GM19452 (cell line): ENCODE data around the gene AGFG2.

Experiments used
- ATAC-seq: cut with Tn5 transposase; IDR thresholded peaks from one replicate; pipeline ENCODE4 v1.9.1; 2021; ENCODE audit not compliant: unreplicated experiment

The AGFG2 gene

DNA sequence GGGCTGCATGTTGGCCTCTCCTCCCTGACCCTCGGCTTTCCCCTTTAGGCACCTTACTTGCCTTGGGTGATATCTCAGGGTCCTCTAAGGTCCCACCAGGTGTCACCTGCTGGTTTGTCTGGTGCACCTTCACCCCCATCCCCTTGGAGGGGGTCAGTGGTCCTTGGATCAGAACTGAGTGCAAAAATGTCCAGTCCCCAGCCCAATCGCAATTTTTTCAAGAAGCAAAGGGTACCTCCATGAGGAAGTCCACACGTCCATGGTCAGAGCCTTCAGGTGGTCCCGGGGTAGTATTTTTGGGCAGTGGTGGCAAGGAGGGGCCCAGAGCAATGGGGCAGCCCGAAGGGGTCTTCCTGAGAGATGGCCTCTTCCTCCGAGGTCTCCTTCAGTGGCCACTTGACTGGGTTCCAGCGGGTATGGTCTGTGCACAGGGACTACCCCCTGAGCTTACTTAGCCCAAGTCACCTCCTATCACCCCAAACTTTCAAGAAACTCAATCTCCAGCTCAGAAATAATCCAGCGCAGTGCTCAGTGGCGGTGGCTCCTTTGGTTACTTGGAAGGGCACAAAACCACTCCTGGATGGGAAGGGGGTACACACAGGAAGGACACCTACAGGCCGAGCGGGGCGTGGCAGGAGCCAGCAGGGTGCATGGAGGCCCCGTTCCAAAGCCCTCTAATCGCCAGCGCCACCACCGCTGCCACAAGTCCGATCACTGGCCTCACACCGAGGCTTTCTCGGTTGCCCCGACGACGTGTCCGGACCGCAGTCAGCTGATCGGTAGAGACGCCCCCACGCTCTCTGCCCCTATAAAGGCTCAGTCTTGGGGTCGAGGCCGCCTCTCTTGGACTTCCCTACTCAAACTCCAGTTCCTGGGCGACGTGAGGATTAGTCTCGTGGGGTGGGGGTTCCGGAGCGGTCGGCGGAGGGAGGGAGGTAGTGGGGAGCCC is 30.2 kb downstream of the AGFG2 start:
- no peak for ATAC-seq

GRCh38 chr7:100570954-100571828 is 32.2 kb downstream of the AGFG2 start:
- no peak for ATAC-seq

DNA sequence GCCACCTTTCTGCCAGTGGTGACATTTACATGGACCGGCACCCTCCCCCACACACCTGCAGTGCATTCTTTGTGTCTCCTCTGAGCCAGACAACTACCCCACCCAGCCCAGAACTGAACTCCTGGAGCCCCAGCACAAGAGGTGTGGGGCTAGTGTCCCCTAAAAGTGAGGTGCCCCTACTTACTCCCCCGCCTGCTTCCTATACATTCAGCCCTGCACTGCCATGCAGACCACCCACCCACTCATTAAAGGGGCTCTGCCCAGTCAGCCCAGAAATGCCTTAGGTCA is 32.8 kb downstream of the AGFG2 start:
- ATAC-seq: no peak

DNA sequence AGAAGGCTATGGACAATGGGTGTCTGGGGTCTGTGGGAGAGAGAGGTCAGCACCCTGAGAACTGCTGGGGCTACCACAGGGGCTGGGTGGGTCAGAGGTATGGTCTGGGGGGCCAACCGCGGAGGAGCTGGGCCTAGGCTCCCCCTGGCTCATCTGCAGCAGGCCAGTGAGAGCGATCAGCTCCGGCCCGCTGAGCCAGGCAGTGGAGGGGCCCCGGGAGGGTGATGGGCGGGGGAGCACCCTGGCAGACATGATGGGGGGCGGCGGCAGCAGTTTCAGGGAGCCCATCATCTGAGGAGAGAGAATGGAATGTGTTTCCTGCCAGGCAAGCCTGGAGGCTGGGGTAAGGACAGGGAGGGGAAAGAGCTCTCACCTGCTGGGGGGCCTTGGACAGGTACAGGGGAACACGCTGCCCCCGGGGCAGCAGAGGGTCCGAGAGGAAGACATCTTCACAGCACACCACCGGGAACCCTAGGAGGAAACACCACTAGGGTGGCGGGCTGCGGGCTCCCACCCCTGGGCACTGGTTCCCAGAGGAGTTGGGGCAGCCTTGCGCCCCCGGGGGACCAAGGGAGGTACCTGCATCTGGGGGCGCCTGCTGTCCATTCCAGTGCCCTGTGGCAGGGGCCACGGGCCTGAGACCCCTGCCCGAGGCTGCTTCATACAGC is 33.4 kb downstream of the AGFG2 start:
- no peak for ATAC-seq

GRCh38 chr7:100572949-100573675 is 34.1 kb downstream of the AGFG2 start:
- no peak for ATAC-seq

GRCh38 chr7:100573691-100574361 is 34.8 kb downstream of the AGFG2 start, which contains the start of gene SAP25:
Gene SAP25, minus strand, starts transcription at chr7:100573900. Its CDS starts 158 bp downstream, at chr7:100573742.
- no peak for ATAC-seq

DNA sequence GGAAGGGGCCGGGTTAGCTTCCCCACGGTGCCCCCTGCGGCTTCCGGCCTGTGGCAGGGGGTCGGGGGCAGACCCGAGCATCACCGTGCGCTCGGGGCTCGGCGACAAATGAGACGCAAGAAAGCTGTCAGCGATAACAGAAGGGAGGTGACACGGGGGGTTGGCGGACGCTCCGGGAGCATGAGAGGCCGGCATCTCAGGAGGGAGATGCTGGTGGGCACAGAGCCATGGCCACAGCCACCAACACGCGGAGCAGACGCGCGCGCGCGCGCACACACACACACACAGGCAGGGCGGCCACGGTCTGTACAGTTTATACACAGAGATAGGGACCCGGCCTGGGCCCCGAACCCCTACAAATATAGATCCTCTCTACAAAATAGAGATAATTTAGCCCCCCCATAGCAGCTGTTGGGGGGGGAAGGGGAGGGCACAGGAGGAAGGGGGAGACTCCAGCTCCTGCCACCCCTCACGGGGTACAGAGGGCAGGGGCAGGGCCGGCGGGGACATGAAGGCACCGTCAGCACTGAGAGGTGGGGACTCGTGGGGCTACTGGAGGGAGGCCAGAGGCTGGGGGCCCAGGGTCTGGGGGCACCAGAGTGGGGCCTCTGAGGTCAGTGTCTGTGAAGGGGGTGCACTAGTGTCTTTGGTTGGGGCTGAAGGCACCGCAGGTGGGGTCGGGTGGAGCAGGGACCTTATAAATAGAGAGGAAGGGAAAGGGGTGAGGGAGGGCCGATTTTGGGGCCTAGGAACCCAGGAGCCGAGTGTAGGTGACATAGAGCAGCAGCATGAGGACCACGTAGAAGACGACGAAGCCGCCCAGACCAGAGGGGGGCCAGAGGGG is 35.6 kb downstream of the AGFG2 start:
- no peak for ATAC-seq

DNA sequence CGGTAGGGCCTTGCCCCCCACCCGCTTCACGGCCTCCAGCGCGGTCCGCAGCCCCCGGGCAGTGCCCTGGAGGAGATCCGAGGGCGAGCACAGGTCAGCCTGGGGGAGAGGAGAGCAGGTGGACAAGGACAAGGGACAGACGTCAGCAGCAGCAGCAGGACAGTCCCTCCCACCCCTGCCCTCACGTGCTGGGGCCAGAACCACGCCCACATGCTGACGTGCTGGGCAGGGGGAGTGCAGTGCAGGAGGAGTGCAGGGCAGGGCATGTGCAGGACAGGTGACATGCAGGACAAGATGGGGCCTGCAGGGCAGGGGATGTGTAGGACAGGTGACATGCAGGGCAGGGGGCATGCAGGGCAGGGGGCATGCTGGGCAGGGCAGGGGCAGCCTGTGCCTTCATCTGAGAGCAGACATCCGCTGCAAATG is 36.2 kb downstream of the AGFG2 start:
- ATAC-seq: no peak

- no peak for ATAC-seq
These were observed 36.9 kb downstream of the AGFG2 start for GRCh38 chr7:100575746-100576383.

DNA sequence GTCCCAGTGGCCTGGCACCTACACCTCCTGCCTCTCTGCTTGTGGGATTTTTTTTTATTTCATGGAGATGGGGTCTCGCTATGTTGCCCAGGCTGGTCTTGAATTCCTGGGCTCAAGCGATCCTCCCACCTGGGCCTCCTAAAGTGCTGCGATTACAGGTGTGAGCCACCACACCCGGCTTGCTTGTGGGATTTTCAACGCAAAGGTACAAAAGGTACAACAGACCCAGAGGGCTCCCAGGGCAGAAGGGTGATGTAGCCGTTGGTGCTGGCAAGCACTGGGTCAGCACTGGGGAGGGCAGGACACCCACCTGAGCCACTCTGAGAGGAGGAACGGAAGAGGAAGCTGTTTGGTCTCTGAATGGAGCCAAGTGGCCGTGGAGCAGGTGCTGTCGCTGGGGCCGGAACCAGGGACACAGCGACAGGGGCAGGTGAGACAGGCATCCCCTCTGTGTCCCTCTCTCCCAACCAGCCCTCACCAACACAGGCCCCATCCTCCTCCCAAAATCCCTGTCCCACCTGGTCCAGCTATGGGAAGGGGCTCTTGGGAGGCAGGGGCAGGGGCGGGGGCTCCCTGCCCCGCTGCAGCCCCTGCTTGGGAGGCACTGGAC is 37.5 kb downstream of the AGFG2 start:
- ATAC-seq: no peak

DNA sequence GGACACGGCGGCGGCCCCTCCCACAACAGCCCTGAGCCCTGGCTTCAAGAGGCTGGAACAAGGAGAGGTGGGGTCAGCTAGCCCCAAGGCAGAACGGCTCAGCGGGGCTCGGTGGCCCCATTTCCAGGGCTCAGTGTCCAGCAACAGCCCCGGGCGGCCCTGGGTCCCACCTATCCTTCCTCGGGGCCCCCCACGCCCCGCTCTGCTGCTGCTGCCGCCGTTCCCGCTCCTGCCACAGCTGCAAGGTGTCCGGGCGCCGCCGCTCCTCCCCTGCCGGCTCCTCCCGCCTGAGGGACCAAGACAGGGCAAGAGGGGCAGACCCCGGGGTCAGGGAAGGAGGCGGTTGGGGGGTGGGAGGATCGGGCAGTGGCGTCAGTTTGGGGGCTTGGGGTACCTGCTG is 38.1 kb downstream of the AGFG2 start:
- ATAC-seq: no peak

DNA sequence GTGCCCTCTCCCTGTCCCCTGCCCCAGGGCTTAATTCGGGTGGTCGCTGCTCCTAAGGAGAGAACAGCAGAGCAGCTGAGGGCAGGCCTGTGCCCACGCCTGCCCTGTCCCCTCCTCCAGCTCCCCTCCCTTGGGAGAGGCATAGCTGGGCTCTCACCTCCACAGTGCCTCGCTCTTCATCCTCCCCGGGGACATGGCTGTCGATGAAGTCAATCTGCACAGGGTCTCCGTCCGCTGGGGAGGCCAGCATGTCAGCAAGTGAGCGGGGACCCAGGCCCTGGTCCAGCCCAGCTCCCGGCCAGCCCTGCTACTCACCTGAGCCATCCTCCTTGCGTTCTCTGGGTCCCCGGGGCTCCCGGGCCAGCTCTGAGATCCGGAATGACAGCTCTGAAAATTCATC is 38.5 kb downstream of the AGFG2 start:
- ATAC-seq: no peak

GRCh38 chr7:100578246-100579183 is 39.5 kb downstream of the AGFG2 start:
- no peak for ATAC-seq

- ATAC-seq: no peak
These were observed 41.7 kb downstream of the AGFG2 start for GRCh38 chr7:100580466-100581283.

DNA sequence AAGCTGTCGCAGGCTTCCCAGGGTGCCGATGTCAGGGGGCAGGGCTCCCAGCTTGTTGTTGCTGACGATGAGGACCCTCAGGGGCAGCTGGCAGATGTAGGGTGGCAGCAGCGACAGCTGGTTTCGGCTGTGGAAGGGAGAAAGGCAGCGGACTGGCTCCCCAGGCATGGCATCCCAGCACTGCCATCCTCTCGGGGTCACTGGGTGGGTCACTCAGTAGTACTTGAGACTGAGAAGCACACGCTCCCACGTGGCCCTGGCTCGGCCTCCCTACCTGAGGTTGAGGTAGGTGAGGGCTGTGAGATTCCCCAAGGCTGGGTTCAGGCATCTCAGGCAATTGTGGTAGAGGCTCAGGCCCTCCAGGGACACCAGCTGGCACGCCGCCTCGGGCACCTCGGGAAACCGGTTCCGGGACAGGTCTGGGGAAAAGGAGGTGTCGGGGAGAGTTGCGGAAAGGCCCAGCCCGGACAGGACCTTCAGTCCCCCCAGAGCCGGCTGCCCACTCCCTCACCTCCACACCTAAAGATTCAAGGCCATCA is 43.1 kb downstream of the AGFG2 start:
- ATAC-seq: no peak

DNA sequence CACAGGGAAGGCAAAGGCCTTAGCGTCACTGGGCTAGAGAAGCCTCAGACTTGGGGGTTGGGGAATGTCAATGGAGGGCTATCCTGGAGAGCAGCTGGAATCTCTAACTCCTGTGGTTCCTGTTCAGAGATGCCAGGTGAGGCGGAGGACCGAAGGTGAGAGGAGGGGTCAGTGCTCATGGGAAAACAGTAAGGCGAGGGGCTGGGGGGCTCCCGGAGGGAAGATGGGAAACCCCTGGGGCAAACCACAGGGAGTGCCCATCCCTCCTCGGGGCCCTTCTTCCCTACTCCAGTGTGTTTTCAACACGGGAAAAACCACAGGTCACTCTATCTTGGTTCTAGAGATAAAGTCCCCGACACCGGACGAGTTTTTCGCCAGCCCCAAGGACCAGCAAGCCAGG is 43.6 kb downstream of the AGFG2 start:
- ATAC-seq: no peak
